ENCODE measurements around the gene NEIL3.

DNA sequence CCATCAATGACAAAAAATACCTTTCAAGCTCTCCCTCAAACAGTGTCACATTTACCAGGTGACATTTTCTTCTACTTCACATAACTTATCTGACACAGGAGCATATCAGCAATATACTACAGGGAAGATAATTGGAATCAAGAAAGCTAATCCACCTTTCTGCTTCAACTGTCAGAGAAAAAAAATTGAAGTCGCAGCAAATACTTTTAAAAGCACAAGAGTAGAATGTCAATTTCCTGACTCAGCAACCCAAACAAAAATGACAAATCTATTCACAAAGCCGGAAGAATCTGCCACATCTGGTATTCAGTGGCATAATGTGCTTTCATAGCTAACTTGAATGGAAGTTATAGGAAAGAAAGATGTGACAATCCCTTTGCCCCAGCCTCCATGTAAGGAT, 95.8 kb downstream of the NEIL3 start:
- TF ChIP-seq, protein P1, sequence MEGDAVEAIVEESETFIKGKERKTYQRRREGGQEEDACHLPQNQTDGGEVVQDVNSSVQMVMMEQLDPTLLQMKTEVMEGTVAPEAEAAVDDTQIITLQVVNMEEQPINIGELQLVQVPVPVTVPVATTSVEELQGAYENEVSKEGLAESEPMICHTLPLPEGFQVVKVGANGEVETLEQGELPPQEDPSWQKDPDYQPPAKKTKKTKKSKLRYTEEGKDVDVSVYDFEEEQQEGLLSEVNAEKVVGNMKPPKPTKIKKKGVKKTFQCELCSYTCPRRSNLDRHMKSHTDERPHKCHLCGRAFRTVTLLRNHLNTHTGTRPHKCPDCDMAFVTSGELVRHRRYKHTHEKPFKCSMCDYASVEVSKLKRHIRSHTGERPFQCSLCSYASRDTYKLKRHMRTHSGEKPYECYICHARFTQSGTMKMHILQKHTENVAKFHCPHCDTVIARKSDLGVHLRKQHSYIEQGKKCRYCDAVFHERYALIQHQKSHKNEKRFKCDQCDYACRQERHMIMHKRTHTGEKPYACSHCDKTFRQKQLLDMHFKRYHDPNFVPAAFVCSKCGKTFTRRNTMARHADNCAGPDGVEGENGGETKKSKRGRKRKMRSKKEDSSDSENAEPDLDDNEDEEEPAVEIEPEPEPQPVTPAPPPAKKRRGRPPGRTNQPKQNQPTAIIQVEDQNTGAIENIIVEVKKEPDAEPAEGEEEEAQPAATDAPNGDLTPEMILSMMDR (IDR thresholded peaks at IDR 0.05), result no peak
- TF ChIP-seq POLR2A (IDR thresholded peaks at IDR 0.05), result no peak
